Breast epithelium (tissue), 4 donors: ENCODE measurements around the gene CYSLTR2. TPM values are rescaled to one million over a fixed set of nuclear protein-coding genes. Genes with fewer than 3 reads are reported as not detected.
"Not testable (repeated sequence)": the region's sequence is repeated elsewhere in the genome, so short reads cannot be mapped to it uniquely, and the experiment has no call there.

ENCODE experiments used
- DNase-seq, 2 donors: peaks; one replicate each; pipeline ENCODE4 v3.0.0-alpha.2; 2019; ENCODE audit warnings: low spot score in 2 of 2
- H3K27ac ChIP-seq, 2 donors: fragments of 200-600 bp; sonication (generic) in 1 of 2; one replicate each; pipeline ENCODE4 v1.5.1; 2016 to 2019; ENCODE audit warnings: mild to moderate bottlenecking in 1 of 2
- H3K27me3 ChIP-seq, 2 donors: fragments of 200-600 bp; sonication (generic) in 1 of 2; one replicate each; pipeline versions ENCODE4 v1.5.1 to v1.6.0; 2017 to 2019; ENCODE audit warnings: control low read depth in 1 of 2, mild to moderate bottlenecking in 1 of 2
- H3K36me3 ChIP-seq: fragments of 200-600 bp; one replicate; pipeline ENCODE4 v1.5.1; 2019
- H3K4me1 ChIP-seq, 2 donors: fragments of 200-600 bp; sonication (generic); one replicate each; pipeline ENCODE4 v1.5.1; 2016 to 2019; ENCODE audit warnings: control low read depth in 1 of 2
- H3K4me3 ChIP-seq, 3 donors: fragments of 200-600 bp; sonication (generic); 1 replicate in 2 of 3; 2 replicates in 1 of 3; pipeline ENCODE4 v1.5.1; 2016 to 2019; ENCODE audit warnings: mild to moderate bottlenecking in 3 of 3, moderate library complexity in 2 of 3
- H3K9me3 ChIP-seq, 2 donors: fragments of 200-600 bp; sonication (generic) in 1 of 2; one replicate each; pipeline ENCODE4 v1.5.1; 2016 to 2019; ENCODE audit warnings: control low read depth in 1 of 2
- CTCF ChIP-seq, 3 donors: fragments of 450-650 bp; IDR thresholded peaks; one replicate each; pipeline ENCODE4 v1.5.1; 2016 to 2017; ENCODE audit warnings: antibody characterized with exemption in 3 of 3, mild to moderate bottlenecking in 3 of 3, moderate library complexity in 3 of 3
- POLR2A ChIP-seq: fragments of 450-650 bp; IDR thresholded peaks from one replicate; pipeline ENCODE4 v1.6.1; 2016; ENCODE audit warnings: antibody characterized with exemption, mild to moderate bottlenecking, moderate library complexity
- POLR2AphosphoS5 ChIP-seq, 3 donors: sonication (generic); formaldehyde crosslinking; IDR thresholded peaks; one replicate each; pipeline ENCODE4 v1.6.1; 2017; ENCODE audit warnings: antibody characterized with exemption in 3 of 3
- intact Hi-C: fragments of 100-400 bp; cut with DNase I; formaldehyde crosslinking; loops from one replicate; pipeline ENCODE4 v1.15.1; 2023; ENCODE audit warnings: low total_unique reads
- total RNA-seq, 3 donors: library from RNA; depleted of rRNA; stranded (reverse); fragments of >200 nt; gene quantifications; one replicate each; pipeline ENCODE4 v1.1.0, GENCODE V29; 2016

Gene CYSLTR2
- total RNA-seq, 3 donors from 2014 or later: 0.32 to 1.0 (median 0.33) TPM

- Histone ChIP-seq H3K9me3 (no peaks in the 10 kb centered on the region), H3K4me1 (no peaks in the 10 kb centered on the region), H3K27me3 (no peaks in the 10 kb centered on the region), H3K36me3 (no peaks in the 10 kb centered on the region), H3K27ac (no peak overlapping the region), H3K4me3 (no peak overlapping the region)
- DNase-seq: no peak
- intact Hi-C loops: no loop called here
- no peak for TF ChIP-seq POLR2AphosphoS5 (IDR thresholded peaks at IDR 0.05)
Observed at GRCh38 chr13:48682436-48682835, 28.7 kb downstream of the CYSLTR2 start.

GRCh38 chr13:48686636-48687210 is 33.0 kb downstream of the CYSLTR2 start:
- no peaks in the 10 kb centered on the region for H3K4me1 ChIP-seq
- H3K9me3 ChIP-seq: peaks cover 0 to 4% of the 10 kb centered on the region in 2 donors
- no peak for TF ChIP-seq POLR2AphosphoS5 (IDR thresholded peaks at IDR 0.05)
- no peak for TF ChIP-seq CTCF (IDR thresholded peaks at IDR 0.05)
- no peak for TF ChIP-seq POLR2A
- no peaks in the 10 kb centered on the region for H3K36me3 ChIP-seq
- intact Hi-C loops: no loop called here
- no peak overlapping the region for H3K27ac ChIP-seq
- H3K4me3 ChIP-seq: no peak overlapping the region
- no peak for DNase-seq
- H3K27me3 ChIP-seq: no peaks in the 10 kb centered on the region

GRCh38 chr13:48687249-48687648 is 33.5 kb downstream of the CYSLTR2 start:
- intact Hi-C loops: no loop called here
- H3K27ac ChIP-seq: no peak overlapping the region
- H3K27me3 ChIP-seq: no peaks in the 10 kb centered on the region
- H3K4me3 ChIP-seq: no peak overlapping the region
- TF ChIP-seq POLR2AphosphoS5 (IDR thresholded peaks at IDR 0.05) (no peak), POLR2A (no peak), CTCF (IDR thresholded peaks at IDR 0.05) (no peak)
- H3K4me1 ChIP-seq: no peaks in the 10 kb centered on the region
- no peak for DNase-seq
- peaks cover 0 to 4% of the 10 kb centered on the region in 2 donors for H3K9me3 ChIP-seq
- no peaks in the 10 kb centered on the region for H3K36me3 ChIP-seq

- Histone ChIP-seq H3K4me1 (no peaks in the 10 kb centered on the region), H3K27ac (no peak overlapping the region), H3K27me3 (no peaks in the 10 kb centered on the region), H3K36me3 (no peaks in the 10 kb centered on the region), H3K4me3 (no peak overlapping the region), H3K9me3 (peaks cover 0 to 12% of the 10 kb centered on the region in 2 donors)
- no peak for TF ChIP-seq CTCF (IDR thresholded peaks at IDR 0.05)
- TF ChIP-seq POLR2A: no peak
- no peak for TF ChIP-seq POLR2AphosphoS5 (IDR thresholded peaks at IDR 0.05)
- intact Hi-C loops: no loop called here
- no peak for DNase-seq
Observed at GRCh38 chr13:48693998-48694397, 40.3 kb downstream of the CYSLTR2 start.

GRCh38 chr13:48695776-48696175 is 42.0 kb downstream of the CYSLTR2 start:
- DNase-seq: no peak
- intact Hi-C loops: no loop called here
- Histone ChIP-seq H3K27ac (no peak overlapping the region), H3K9me3 (peaks cover 0 to 8% of the 10 kb centered on the region in 2 donors), H3K4me3 (no peak overlapping the region), H3K36me3 (no peaks in the 10 kb centered on the region), H3K27me3 (no peaks in the 10 kb centered on the region), H3K4me1 (no peaks in the 10 kb centered on the region)
- TF ChIP-seq POLR2A (no peak), CTCF (IDR thresholded peaks at IDR 0.05) (no peak), POLR2AphosphoS5 (IDR thresholded peaks at IDR 0.05) (no peak)

- intact Hi-C loops, H3K36me3 ChIP-seq, H3K4me1 ChIP-seq, H3K27ac ChIP-seq, H3K27me3 ChIP-seq, H3K4me3 ChIP-seq, H3K9me3 ChIP-seq, DNase-seq: not testable (repeated sequence)
Observed at GRCh38 chr13:48696676-48697075, 42.9 kb downstream of the CYSLTR2 start.
